Kidney (tissue), 14 donors: Measurements from ENCODE around the gene XPR1. TPM values are rescaled to one million over a fixed set of nuclear protein-coding genes. Genes with fewer than 3 reads are reported as not detected.
A peak's percentile ranks its signal among the peaks of the same experiment; 100 is the strongest.

Experiments used
- DNase-seq, 5 donors: peaks; one replicate each; pipeline ENCODE4 v3.0.0-alpha.2; 2013 to 2020
- FAIRE-seq: peaks from 2 replicates; lab custom pipeline; 2012; peaks lifted over from hg19 to GRCh38; lab: Jason Lieb, UNC
- H3K27ac ChIP-seq, 2 donors: one replicate each; pipeline ENCODE4 v1.7.0; 2013; ENCODE audit warnings: low read depth in 2 of 2, low read length in 2 of 2, inconsistent platforms in 1 of 2
- H3K27me3 ChIP-seq: one replicate; pipeline ENCODE4 v1.7.1; 2013; ENCODE audit warnings: low read length, inconsistent platforms; ENCODE audit not compliant: control insufficient read depth, insufficient read depth
- H3K36me3 ChIP-seq, 3 donors: one replicate each; pipeline versions ENCODE4 v1.7.0 to v1.7.1; 2013; ENCODE audit warnings: low read length in 3 of 3, control low read depth in 1 of 3, inconsistent platforms in 1 of 3; ENCODE audit not compliant: insufficient read depth in 3 of 3, control insufficient read depth in 2 of 3
- H3K4me1 ChIP-seq, 3 donors: one replicate each; pipeline versions ENCODE4 v1.7.0 to v1.7.1; 2013; ENCODE audit warnings: low read length in 3 of 3, inconsistent platforms in 1 of 3, low read depth in 1 of 3; ENCODE audit not compliant: control insufficient read depth in 2 of 3, insufficient read depth in 2 of 3
- H3K4me3 ChIP-seq, 3 donors: one replicate each; pipeline versions ENCODE4 v1.7.0 to v1.8.1; 2013; ENCODE audit warnings: low read length in 3 of 3, control low read depth in 1 of 3, inconsistent platforms in 1 of 3
- H3K9ac ChIP-seq, 3 donors: one replicate each; pipeline versions ENCODE4 v1.7.0 to v1.7.1; 2013; ENCODE audit warnings: low read length in 3 of 3, control low read depth in 1 of 3, inconsistent platforms in 1 of 3
- H3K9me3 ChIP-seq, 3 donors: one replicate each; pipeline versions ENCODE4 v1.7.0 to v1.7.1; 2013; ENCODE audit warnings: low read length in 3 of 3, control low read depth in 1 of 3, inconsistent platforms in 1 of 3; ENCODE audit not compliant: control insufficient read depth in 2 of 3, insufficient read depth in 1 of 3
- CTCF ChIP-seq: IDR thresholded peaks from 3 replicates; pipeline ENCODE4 v1.5.1; 2012; ENCODE audit warnings: mild to moderate bottlenecking, moderate library complexity, borderline replicate concordance; ENCODE audit not compliant: insufficient read depth; ENCODE audit errors: extremely low read depth
- intact Hi-C: fragments of 100-400 bp; cut with DNase I; formaldehyde crosslinking; loops from one replicate; pipeline ENCODE4 v1.11.1; 2022
- polyA plus RNA-seq: library from polyadenylated mRNA; stranded (reverse); fragments of 350-450 nt; fragmentation: Illumina TruSeq; extraction: RNeasy Lipid Tissue Mini Kit (QIAGEN cat#74804); gene quantifications from one replicate; pipeline ENCODE4 v1.2.3, GENCODE V29; 2014; ENCODE audit warnings: low read depth, low replicate concordance; ENCODE audit not compliant: insufficient read depth
- total RNA-seq: library from RNA; stranded (reverse); fragmentation: NEBNext Ultra II Directional; extraction: Animal tissue kit (Norgen Biotek cat#: 25700); gene quantifications from one replicate; pipeline ENCODE4 v1.2.1, GENCODE V29; 2021
- donor health status: control.
- donor health status: control.
- donor health status: control.
- donor health status: control.
- donor health status: control.
- donor health status: DM: yes; HTN: yes; CAD: no.
- donor health status: Normal renal cell carcinoma (clear cell type).

The XPR1 gene
- total and polyA plus RNA-seq, 2 donors from 2014 or later = 10.9 to 33.5 TPM

- Histone ChIP-seq H3K9ac (no peak overlapping the region), H3K27me3 (no peaks in the 10 kb centered on the region), H3K9me3 (no peaks in the 10 kb centered on the region), H3K36me3 (no peaks in the 10 kb centered on the region), H3K4me3 (no peak overlapping the region), H3K4me1 (no peaks in the 10 kb centered on the region), H3K27ac (no peak overlapping the region)
- no peak for TF ChIP-seq CTCF
- FAIRE-seq (no peak), DNase-seq (no peak)
- intact Hi-C loops = no loop called here
Measured at GRCh38 chr1:180622658-180623508, 8.9 kb upstream of the XPR1 start.

GRCh38 chr1:180623579-180624347 is 8.1 kb upstream of the XPR1 start:
- peak; percentile 37 for TF ChIP-seq CTCF
- no peak for FAIRE-seq
- H3K4me3 ChIP-seq = no peak overlapping the region

GRCh38 chr1:180626711-180627110 is 5.1 kb upstream of the XPR1 start:
- intact Hi-C loops = no loop called here
- Histone ChIP-seq H3K4me1 (peaks cover 0 to 5% (median 5%) of the 10 kb centered on the region in 3 donors), H3K27me3 (no peaks in the 10 kb centered on the region), H3K27ac (no peak overlapping the region), H3K9ac (no peak overlapping the region), H3K9me3 (no peaks in the 10 kb centered on the region), H3K36me3 (no peaks in the 10 kb centered on the region), H3K4me3 (no peak overlapping the region)
- TF ChIP-seq CTCF = no peak
- FAIRE-seq (no peak), DNase-seq (no peak)

More at GRCh38 chr1:180623579-180624347, 8.1 kb upstream of the XPR1 start:
- DNase-seq = peak in 1 of 5 donors; percentile 21
- Histone ChIP-seq H3K4me1 (no peaks in the 10 kb centered on the region), H3K36me3 (no peaks in the 10 kb centered on the region), H3K9me3 (no peaks in the 10 kb centered on the region), H3K27me3 (no peaks in the 10 kb centered on the region), H3K9ac (no peak overlapping the region), H3K27ac (no peak overlapping the region)
- intact Hi-C loops = no loop called here
